ENCODE data around the gene PTH1R.
A peak's percentile ranks its signal among the peaks of the same experiment; 100 is the strongest.

The PTH1R gene

DNA sequence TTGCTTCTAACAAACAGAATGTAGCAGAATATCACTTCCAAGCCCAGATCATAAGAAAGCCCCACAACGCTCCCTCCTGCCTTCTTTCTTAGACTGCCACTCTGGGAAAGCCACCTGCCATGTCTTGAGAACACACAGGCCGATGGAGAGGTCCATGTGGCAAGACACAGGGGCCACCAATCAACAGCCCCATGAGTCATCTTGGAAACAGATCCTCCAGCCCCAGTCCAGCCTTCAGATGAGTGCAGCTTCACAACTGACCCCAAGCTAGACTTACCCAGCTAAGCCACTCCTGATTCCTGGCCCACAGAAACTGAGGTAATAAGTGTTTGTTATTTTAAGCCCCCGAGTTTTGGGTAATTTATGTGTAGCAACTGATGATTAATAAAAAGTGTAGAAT is 39.7 kb downstream of the PTH1R start:
- DNase-seq, result no peak

DNA sequence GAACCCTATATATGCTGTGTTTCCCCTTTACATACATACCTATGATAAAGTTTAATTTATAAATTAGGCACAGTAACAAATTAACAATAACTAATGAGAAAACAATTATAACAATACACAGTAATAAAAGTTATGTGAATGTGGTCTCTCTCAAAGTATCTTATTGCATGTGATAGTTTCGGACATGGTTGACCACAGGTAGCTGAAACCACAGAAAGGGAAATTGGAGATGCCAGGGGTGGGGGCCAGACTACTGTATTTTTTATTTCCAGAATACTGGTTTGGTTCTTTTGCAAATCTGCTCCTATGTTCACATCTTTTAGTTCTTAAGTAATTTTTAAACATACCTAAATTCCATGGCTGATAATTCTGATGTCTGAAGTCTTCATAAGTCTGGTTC is 40.7 kb downstream of the PTH1R start:
- DNase-seq, result no peak

DNA sequence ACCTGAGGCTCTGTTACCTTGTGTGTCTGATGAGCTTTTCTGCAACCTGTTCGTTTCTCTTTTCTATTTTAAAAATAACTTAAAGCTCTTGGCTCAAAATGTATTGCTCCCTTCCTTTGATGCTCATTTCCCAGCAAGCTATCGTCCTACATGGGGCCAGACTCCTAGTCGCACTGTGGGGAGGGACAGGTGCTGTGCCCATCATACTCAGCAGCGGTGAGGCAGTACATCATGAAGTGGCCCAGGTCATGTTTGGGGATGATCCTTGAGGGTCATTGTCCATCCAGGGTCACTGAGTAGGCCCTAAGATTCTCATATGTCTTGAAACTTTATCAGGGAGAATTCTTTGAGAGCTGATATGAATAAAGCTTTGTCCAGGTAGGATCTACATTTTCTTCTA is 41.1 kb downstream of the PTH1R start:
- DNase-seq, result no peak

DNA sequence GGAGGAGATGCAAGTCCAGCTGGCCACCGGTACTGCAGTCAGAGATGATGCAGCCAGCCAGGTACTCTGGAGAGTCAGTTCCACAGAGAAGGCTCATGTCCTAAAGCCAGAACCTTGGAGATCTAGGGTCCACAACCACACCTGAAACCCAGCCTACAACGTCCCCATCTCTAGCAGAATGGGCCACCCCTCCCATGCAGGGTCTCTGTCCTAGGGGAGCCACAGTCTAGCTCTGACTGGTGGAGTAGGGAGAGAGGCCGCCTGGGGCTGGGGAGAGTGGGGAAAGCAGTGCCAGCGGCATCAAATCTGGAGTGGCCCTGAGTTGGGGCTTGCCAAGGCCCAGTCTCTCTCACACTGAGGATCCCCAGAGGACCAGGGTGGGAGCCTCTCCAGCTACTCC is 43.5 kb downstream of the PTH1R start:
- DNase-seq, result no peak

DNA sequence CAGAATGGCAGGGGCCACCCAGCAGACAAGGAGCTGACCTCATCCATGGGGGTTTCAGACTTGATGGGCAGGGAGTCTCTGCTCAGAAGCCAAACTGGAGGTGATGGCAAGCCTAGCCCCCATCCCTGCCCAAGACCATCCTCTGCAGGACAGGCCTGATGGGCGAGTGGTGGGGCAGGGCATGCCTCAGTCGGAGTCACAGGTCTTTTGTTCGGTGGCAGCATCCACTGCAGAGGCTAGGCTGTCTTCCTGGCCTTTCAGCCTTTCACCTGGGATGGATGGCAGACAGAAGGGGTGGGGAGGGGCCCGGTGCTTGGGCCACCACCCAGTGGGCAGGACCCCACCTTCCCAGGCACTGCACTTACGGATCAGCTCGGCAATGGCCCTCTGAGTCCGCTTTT is 44.4 kb downstream of the PTH1R start:
- no peak for DNase-seq

DNA sequence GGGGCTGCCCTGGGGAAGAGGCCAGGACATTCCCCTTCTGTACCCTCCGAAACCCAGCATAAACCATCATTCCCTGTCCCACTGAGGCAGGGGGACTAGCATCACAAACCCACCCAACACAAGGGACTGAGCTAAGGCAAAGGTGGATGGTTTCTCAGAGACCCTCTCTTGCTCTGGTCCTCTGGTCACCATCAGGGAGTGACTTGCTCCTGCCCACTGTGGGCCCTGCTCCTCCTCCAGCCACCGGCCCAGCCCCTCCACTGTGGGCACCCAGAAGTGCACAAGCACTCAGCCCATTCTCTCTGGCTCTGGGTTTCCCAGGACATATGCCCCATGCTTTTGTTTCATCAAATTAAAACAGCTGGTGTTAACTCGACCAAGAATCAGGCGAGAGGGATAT is 44.9 kb downstream of the PTH1R start:
- DNase-seq, result no peak

DNA sequence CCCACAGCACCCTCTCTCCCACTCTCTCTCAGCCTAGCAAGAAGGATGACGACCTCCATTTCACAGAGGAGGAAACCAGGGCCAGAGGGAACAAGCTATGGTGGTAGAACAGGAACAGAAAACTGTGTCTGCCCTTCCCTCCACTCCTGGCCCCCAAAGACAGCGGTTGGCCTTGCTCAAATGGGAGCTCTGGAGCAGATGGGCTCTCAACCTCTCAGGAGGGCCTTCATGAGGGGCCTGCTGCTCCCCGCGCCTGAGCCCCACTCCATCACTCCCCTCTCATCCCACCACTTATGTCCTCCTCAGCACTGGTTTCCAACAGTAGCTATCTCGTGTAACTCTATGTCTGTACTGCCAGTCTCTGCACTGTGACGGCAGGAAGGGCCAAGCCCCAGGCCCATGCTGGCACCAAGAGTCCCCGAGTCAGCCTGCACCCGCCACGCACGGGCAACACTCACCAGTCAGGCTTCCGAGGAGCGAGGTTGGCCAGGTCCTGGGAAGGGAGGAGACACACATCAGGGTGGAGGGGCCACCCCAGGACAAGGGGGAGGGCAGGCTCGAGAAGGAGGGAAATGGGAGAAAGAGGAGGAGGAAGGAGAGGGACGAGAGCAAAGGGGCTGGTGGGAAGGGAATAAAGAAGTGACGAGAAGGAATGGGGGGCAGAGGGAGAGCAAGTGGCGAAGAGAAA is 45.5 kb downstream of the PTH1R start:
- DNase-seq, result no peak

DNA sequence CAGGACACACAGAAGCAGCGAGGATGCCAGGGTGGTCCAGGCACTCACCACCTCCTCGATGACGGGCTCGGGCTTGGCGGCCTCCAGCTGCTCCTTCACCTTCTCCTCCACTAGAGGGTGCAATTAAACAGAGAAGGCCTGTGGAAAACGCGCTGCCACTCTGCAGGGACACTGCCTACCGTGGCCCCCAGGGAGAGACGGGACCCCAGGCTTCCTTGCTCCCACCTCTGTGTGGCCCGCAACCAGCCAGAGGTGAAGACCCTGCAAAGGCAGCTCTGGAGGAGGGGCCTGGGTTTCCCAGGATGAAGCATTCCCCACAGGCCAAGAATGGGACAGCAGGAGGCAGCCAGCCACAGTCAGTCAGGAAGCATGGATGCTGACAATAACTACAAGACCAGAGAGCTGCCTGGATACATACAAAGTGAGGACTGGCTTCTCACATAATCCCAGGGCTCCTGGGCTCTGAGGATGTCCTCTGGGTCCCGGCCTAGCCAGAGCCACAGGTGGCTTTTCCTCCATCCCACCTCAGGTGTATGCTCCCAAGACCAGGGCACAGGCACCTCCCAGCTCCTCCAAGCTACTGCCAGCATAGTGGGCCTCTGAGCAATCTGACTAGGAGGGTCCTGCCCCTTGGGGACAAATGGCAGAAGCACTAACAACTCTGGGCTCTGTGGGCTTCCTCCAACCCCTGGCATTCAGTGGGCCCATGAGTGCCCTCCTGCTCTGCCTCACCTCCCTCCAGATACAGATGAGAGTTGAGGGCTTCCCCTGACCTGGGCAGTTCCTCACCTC is 46.2 kb downstream of the PTH1R start:
- peak; percentile 23 for DNase-seq

DNA sequence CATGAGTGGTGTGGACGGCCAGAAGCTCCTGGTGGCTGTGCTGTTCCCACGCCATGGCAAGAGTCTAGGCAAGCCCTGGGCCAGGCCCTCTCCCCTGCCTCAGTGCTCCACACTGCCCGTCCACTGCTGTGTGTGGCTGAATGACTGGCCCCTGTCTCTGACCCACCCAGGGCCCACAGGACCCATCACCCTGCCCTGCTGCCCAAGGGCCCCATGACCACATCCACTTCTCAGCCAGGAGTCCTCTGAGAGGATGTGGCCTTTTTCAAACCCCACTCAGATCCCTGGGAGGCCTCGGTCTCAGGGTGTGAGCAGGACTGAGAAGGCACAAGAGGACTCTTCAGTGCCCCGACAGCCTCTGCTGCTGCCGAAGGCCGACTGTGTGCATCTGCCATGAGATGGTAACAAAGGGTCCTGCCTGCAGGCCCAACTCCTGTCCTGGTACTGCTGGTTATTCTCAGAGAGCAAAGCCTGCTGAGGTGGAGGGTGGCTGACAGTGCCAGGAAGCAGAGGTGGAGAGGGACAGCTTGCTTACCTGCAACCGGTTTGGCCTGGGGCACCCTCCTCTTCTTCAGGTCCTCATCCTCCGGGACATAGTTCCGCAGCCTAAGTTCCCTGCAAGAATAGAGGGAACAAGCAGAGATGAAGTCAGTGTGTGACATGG is 47.5 kb downstream of the PTH1R start:
- no peak for DNase-seq

DNA sequence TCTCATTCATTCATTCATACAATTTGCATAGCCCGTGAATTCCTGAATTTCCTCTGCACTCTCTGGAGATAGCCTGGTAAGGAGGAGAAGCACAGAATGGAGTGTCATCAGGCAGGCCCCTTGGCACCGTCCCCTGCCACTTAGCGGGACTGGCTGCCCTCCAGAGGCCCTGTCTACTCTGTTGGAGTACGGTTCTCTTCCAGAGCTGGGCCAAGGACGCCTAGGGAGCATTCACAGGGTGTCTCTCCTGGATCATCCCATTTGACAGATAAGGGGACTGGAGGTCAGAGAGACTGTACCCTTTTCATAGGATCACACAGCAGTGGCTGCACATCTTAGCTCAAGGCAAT is 48.0 kb downstream of the PTH1R start:
- DNase-seq, result no peak

DNA sequence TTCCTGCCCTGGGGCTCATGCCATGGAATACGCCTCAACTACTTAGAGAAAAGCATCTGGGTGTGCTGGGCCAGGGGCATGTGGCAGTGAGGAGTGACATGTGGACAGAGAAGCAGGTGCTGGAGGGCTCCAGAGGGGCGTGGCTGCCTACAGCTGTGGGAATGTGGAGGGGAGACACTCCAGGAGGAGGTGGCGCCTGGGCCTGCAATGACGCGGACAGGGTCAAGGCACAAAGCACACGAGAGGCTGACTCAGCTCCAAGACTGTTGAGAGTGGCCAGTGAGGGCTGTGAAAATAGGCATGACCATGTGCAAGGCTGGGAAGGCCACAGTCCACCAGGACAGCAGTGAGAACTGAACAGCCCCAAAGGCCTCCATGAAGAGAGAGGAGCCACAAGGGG is 48.5 kb downstream of the PTH1R start:
- DNase-seq, result no peak

DNA sequence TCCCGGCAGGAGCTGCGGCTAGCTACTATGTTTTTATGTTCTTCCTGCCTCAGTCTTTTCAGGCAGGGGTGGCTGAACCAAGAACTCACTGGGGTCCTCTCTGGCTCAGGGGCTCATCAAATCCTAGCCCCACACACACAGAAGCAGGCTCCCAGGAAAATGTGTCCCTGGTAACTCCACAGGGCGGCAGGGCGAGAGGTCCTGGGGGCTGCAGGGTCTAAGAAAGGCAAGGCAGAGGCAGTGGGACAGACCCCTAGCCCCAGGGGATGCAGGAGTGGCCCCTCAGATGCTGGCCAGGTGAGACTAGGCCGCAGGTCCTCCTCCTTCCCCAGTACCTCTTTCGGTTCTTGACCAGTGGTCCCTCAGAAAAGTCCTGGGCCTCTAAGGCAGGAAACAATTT is 48.9 kb downstream of the PTH1R start:
- no peak for DNase-seq

DNA sequence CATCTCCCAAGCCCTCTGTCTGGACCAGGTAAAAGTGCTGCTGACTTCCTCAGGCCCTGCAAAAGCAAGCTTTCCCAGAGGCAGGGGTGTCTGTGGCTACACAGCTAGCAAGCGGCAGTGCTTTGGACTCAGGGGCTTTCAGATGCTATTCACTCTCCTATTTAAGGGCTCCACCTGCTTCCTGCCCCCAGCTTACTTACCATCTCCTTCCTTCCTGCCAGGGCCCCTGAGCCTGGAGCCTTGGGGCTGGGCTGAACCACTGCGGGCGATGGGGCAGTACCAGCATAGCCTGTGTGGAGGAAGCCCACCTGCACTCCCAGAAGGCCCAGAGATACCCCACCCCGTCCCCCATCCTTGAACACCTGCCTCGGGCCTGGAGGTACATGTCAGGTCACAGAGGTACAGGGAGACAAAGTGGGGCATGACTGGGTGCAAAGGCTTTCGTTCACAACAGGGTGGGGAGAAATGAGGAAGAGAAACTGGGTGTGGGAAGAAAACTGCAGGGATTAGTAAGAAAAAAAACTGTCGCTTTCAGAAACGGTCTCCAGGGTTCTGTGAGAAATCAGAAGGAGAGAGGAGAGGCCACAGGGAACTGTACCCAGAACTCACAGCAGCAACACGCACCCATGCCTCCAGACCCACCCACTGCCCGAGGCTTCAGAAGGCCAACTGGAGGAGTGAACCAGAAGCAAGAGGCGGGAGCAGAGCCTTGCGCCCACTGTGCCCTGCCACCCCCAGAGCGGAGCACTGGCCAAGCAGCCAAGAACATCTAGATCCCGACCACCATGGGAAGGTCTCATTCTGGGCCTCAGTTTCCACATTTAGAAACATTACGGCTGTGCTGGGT is 49.6 kb downstream of the PTH1R start:
- DNase-seq, result no peak

DNA sequence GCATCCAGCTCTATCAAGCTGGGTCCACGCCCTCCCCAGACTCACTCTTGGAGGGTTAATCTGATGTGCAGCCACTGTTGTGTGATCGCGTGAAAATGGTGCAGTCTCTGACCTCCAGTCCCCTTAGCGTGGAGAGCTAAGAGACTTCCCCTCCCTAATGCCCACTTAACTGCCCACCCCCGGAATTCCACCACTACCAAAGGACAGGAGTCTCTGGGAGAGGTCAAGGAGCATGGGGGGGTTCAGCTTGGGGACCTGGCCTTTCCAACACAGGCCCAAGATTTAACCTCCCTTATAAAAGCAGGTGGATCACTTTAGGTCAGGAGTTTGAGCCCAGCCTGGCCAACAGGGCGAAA is 50.2 kb downstream of the PTH1R start:
- DNase-seq, result no peak

DNA sequence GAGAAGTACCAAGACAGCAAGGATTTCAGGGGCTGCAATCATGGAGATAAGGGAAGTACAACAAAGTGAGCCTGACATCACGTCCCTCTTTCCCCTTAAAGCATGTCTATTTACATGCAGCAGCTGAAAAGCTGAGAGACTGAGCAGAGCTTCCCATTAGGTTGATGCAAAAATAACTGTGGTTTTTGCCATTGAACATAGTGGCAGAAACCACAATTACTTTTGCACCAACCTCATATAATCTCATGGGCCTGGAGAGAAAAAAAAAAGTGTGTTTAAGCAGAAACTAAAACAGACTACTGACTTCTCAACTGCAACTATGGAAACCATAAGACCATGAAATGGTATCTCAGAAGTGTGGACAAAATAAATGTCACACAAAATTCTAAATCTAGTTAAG is 50.8 kb downstream of the PTH1R start:
- DNase-seq, result no peak

DNA sequence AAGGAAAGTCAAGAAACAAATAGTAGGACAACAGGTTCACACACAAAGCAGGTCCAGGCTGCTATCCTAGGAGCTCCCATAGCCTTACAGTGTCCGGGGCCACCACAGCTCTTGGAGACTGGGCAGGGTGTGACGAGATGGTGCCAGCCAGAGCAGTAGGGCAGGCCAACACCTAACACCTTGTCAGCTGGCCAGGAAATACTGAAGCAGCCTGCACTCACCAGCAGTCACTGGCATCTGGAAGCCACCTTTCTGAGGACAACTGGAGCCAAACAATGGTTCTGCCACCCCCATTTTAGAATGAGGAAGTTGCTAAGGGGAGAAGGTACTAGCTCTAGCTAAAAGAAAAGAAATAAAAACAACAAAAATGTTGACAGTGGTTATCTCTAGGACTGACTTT is 51.8 kb downstream of the PTH1R start:
- DNase-seq, result no peak

DNA sequence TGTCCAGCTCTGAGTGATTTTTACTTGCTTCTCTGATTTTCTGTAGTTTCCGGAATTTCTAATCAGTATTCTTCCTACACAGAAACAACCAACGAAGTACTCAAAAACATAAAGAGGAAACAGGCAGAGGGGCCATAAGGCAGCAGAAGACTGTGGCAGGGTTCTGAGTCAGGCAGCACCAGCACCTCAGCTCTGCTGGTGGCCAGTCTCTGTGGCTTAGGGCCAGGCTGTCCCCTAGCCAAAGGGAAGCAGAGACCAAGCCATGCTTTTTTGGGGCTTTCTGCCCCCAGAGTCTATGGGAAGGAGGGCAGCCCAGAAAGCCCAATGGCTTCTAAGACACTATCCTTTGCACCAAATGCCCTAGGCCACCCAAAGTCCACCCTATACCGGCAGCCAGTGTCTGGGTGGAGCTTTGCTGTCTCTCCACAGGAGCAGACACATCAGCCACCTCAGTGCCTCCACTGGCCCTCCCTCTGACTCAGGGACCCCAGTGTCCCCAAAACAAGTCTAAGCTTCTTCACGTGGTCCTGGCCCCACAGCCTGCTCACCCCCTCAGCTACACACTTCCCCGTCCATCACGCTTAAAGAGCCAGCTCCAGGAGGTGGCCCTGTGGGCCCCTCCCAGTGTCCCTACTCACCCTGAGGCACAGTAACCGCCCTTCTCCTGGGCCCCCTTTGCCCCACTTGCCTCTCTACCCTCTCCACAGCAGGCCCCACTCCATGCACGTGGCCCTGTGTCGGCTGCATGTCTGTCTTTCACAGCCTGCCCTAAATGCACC is 52.8 kb downstream of the PTH1R start:
- DNase-seq, result no peak

DNA sequence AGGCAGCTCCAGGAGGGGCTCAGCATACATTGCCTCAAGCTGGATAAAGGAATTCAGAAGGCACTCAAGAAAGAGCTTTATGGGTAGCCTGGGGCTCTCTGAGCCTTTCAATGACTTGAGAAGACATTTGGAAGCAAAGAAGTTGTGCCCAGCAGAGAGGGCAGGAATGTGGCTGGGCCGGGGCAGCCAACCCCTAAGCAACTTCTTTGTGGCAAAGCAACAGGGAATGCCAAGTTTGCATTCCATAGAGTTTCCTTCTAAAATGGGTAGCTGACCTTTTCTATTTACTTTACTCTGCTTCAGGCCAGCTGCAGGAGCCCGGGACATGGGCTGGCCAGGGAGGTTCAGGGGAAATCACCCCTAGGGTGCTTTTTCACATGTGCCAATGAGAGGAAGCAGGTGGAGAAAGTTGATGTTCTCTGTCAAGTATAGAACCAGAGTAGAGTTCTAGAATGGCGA is 53.5 kb downstream of the PTH1R start:
- DNase-seq, result no peak

DNA sequence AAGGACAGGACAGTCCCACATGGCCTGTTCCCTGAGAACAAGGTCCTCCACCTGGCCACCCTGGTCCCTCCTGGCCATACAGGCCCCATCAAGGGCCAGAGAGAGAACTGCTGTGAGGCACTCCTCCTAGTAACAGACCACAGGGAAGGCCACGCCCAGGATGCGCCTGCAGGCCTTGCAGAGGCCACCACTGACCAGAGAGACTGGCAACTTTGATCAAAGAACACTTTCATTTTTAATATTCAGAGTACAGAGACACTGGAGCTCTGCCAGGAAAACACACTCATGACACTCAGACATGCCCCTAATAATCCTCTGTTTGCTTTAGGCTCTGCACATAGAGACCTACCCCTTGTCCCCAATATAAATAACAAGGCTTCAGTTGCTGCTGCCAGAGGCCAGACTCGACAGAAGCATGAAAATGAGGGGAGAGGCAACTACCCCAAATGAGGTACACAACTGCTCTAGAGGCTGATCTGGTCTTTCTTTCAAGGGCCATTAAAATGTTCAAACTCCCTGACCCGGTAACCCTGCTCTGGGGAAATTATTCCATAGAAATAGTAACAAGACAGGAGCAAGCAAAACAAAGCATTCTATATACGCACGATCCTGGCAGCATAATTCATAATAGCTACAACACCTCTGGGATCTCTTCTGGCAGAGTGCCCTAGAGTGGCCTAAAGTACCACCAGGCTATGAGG is 54.3 kb downstream of the PTH1R start:
- DNase-seq, result no peak

DNA sequence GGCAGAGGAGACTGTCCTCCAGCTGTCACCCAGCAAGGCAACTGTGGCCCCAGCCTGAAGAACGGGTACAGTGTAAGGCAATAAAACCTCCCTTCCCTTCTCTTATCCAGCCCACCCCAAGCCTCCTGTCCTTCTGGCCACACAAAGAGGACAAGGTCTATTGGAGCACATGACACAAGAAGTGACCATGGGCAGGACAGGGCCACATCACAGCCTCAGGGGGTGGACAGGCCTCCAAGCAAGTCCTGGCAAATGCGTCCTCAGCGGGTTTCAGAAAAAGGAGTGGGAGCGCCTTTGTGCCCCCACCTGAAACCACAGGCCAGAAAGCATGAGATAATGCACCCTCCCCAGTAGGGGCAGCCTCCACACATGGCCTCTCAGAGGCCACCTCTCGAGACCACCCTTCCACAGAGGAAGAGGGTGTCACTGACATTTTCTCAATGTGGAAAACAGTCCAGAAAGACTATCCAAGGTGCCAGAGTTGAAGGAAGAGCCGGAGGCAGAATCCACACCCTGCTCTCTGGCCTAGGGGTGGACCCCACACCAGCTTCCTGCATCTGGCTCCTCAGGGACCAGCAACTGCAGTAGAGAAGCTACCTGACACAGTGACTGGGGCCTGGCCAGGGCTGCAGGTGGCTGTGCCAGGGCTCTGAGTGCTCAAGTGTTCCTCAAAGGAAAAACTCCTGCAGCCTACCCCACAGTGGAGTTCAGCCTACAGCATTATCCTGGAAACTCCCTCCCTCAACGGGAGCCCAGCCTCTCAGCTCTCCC is 55.1 kb downstream of the PTH1R start:
- no peak for DNase-seq

DNA sequence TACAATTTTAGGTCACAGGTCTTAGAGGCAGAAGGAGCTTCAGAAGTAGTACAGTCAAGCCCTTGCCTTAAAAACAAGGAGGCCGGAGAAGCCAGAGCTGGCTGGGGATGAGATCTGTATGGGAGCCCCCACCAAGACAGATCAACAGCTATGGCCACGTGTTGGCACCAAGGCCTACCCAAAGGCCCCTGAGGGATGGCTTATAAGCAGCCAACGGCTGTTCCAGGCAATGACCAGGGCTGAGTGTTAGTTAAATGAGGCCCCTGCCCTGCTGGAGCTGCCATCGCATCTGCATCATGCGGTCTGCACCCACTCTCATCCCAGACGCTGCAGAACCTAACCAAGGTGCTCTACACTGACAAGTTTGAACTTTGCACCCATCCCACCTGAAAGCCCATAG is 55.7 kb downstream of the PTH1R start:
- no peak for DNase-seq
